HEK293T (cell line): Measurements from ENCODE around the gene RASA2.

Source experiments
- ARNT ChIP-seq: fragments of 450-650 bp; IDR thresholded peaks from 2 replicates; pipeline ENCODE4 v1.6.1; 2017; ENCODE audit warnings: mild to moderate bottlenecking
- BHLHE40 ChIP-seq: fragments of 450-650 bp; IDR thresholded peaks from 2 replicates; pipeline ENCODE4 v1.6.1; 2016; ENCODE audit warnings: mild to moderate bottlenecking, moderate library complexity, borderline replicate concordance
- CTBP1 ChIP-seq: fragments of 450-650 bp; IDR thresholded peaks from 2 replicates; pipeline ENCODE4 v1.6.1; 2016; ENCODE audit warnings: borderline replicate concordance
- ELF4 ChIP-seq: fragments of 450-650 bp; IDR thresholded peaks from 2 replicates; pipeline ENCODE4 v1.6.1; 2017; ENCODE audit warnings: antibody characterized with exemption
- FOXA1 ChIP-seq: fragments of 450-650 bp; IDR thresholded peaks from 2 replicates; pipeline ENCODE4 v1.6.1; 2016; ENCODE audit warnings: mild to moderate bottlenecking
- FOXK2 ChIP-seq: fragments of 450-650 bp; IDR thresholded peaks from 2 replicates; pipeline ENCODE4 v1.6.1; 2016; ENCODE audit warnings: mild to moderate bottlenecking
- FOXM1 ChIP-seq: fragments of 450-650 bp; IDR thresholded peaks from 2 replicates; pipeline ENCODE4 v1.6.1; 2017; ENCODE audit warnings: mild to moderate bottlenecking, borderline replicate concordance
- HDGF ChIP-seq: fragments of 450-650 bp; IDR thresholded peaks from 2 replicates; pipeline ENCODE4 v1.6.1; 2017; ENCODE audit warnings: antibody characterized with exemption, borderline replicate concordance
- L3MBTL2 ChIP-seq: fragments of 450-650 bp; conservative IDR thresholded peaks from 2 replicates; pipeline ENCODE4 v1.6.1; 2016; ENCODE audit warnings: mild to moderate bottlenecking
- SUZ12 ChIP-seq: fragments of 450-650 bp; IDR thresholded peaks from 2 replicates; pipeline ENCODE4 v1.6.1; 2016; ENCODE audit warnings: mild to moderate bottlenecking
- TARDBP ChIP-seq: fragments of 450-650 bp; IDR thresholded peaks from 2 replicates; pipeline ENCODE4 v1.6.1; 2016

DNA sequence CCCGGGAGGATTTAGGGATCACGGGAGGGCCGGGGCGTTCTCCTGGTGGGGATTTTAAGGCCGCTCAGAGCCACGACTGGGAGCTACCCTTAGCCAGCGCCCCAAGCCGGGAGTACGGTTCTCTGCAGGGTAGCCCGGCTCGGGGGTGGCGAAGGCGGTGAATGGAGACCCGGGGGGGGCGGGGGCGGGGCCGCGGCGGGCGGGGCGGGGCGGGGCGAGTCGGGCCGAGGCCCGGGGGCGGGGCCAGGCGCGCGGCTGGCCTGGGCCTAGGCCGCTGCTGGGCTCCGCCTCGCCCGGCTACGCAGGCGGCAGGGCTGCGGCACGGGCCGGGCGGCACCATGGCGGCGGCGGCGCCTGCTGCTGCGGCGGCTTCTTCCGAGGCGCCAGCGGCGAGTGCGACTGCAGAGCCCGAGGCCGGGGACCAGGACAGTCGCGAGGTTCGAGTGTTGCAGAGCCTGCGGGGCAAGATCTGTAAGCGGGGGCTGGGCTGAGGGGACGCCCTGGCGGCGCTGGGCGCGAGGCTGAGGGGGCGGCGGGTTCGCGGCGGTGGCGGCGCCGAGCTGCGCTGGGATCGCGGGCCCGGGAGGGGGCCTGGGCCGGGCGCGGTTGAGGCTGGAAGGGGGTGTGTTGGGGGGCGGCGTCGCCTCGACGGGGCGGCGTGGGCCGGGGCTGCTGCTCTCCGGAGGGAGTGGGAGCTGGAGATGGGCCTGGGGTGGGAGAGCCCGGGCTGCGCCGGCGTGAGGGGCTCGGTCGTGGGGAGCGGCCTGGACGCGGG, at the start of gene RASA2:
- TF ChIP-seq FOXA1 (no peak), ARNT (no peak), BHLHE40 (no peak), L3MBTL2 (no peak), FOXK2 (no peak), SUZ12 (no peak), FOXM1 (no peak), HDGF (no peak), TARDBP (no peak), ELF4 (no peak), CTBP1 (no peak)
